PFSK-1 (cell line): ENCODE data around the gene RIMKLA.

Source experiments
- FOXP2 ChIP-seq: optimal IDR thresholded peaks from 2 replicates; pipeline ENCODE3; 2011; ENCODE audit warnings: borderline replicate concordance, control low read depth, inconsistent platforms; ENCODE audit not compliant: insufficient read depth; ENCODE audit errors: extremely low read length, extremely low read depth
- POLR2AphosphoS5 ChIP-seq: IDR thresholded peaks from 2 replicates; pipeline ENCODE4 v1.6.1; 2012; ENCODE audit warnings: low read depth, mild to moderate bottlenecking, control low read depth, low read length, moderate library complexity
- SIN3A ChIP-seq: IDR thresholded peaks from 2 replicates; pipeline ENCODE4 v1.6.1; 2012; ENCODE audit warnings: mild to moderate bottlenecking, low read length, moderate library complexity, borderline replicate concordance; ENCODE audit not compliant: insufficient read depth
- TAF1 ChIP-seq: IDR thresholded peaks from 2 replicates; pipeline ENCODE4 v1.6.1; 2012; ENCODE audit warnings: low read length, control low read depth, borderline replicate concordance; ENCODE audit not compliant: insufficient read depth
- TF ChIP-seq, protein P1 (sequence below), 2 experiments: IDR thresholded peaks; 2 replicates each; pipeline versions ENCODE4 v1.6.1 to v1.8.0; 2011 to 2012; ENCODE audit warnings: low read depth in 2 of 2, low read length in 2 of 2, control low read depth in 1 of 2, inconsistent platforms in 1 of 2, mild to moderate bottlenecking in 1 of 2, moderate library complexity in 1 of 2; ENCODE audit not compliant: insufficient read depth in 1 of 2

Gene RIMKLA

DNA sequence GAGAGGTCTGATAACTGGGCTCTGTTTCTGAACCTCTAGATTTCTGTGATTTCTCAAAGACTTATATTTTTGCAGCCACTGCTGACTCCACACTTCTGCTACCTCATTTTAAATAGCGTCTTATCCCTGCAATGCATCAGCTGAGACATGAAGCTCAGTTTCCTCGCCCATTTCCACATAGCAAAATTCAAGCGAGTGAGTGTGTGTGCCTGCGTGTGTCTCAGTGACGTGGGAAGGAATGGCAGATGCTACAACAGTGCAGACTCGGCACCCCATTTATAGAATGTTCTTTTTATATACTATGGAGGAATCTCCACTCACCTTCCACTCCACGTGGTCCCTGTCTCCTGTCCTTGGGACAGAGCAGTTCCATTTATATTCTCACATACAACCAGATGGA is 39.5 kb downstream of the RIMKLA start:
- TF ChIP-seq SIN3A: no peak
- no peak for TF ChIP-seq FOXP2
- TF ChIP-seq POLR2AphosphoS5: no peak
- TF ChIP-seq TAF1: no peak
- TF ChIP-seq, protein P1, sequence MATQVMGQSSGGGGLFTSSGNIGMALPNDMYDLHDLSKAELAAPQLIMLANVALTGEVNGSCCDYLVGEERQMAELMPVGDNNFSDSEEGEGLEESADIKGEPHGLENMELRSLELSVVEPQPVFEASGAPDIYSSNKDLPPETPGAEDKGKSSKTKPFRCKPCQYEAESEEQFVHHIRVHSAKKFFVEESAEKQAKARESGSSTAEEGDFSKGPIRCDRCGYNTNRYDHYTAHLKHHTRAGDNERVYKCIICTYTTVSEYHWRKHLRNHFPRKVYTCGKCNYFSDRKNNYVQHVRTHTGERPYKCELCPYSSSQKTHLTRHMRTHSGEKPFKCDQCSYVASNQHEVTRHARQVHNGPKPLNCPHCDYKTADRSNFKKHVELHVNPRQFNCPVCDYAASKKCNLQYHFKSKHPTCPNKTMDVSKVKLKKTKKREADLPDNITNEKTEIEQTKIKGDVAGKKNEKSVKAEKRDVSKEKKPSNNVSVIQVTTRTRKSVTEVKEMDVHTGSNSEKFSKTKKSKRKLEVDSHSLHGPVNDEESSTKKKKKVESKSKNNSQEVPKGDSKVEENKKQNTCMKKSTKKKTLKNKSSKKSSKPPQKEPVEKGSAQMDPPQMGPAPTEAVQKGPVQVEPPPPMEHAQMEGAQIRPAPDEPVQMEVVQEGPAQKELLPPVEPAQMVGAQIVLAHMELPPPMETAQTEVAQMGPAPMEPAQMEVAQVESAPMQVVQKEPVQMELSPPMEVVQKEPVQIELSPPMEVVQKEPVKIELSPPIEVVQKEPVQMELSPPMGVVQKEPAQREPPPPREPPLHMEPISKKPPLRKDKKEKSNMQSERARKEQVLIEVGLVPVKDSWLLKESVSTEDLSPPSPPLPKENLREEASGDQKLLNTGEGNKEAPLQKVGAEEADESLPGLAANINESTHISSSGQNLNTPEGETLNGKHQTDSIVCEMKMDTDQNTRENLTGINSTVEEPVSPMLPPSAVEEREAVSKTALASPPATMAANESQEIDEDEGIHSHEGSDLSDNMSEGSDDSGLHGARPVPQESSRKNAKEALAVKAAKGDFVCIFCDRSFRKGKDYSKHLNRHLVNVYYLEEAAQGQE (IDR thresholded peaks at IDR 0.05; ENCODE audit: insufficient read depth in 1 of 2, low read depth in 2 of 2, low read length in 2 of 2): no peak

DNA sequence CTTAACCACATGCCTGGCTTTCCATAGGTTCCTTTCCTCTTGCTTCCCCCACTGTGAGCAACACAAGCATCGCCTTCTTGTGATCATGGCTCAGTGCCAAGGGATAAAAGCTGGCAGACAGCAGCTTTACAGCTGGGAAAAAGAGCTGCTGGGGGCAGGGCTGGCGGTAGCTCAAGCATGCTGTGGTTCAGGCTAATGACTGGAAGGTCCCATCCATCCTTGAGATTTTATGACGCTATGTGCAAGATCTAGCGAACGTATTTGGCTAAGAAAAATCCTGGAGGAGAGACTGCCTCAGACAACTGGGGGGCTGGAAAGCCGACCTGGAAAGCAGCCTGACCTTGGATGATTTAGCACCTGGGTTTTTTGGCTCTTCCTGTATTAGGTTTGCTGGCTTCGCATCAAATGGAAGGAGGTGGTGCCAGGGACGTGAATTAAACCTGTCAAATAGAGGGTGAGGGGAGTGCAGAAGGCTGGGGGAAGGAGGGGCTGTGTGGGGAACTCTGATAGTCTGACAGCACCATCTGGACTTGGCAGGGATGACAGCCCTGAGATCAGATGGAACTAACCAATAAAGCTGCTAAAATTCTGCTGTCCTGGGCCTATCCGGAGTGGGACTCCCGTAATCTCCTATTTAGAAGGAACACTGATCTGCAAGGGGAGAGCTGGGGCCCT is 40.5 kb downstream of the RIMKLA start:
- TF ChIP-seq SIN3A (no peak), POLR2AphosphoS5 (no peak), FOXP2 (no peak), TAF1 (no peak)
- TF ChIP-seq, protein P1 (IDR thresholded peaks at IDR 0.05; ENCODE audit: insufficient read depth in 1 of 2, low read depth in 2 of 2, low read length in 2 of 2): no peak

DNA sequence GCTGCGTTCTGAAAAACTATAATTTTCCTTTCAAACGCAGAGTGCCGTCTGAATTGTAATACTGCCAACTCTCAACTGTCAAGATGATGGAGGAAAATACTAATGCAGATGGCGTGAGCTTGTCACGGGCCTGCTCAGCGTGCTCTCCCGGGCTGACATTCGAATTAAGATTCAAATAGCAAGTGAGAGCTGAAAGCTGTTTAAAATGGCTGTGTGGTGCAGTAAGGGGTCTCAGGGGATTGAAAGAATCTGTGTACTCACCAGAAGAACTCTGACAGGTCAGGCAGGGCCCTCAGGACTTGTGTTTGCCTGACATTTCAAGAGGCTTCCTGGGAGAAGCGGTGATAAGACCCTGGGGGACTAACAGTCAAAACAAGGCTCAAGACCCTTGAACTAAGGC is 42.1 kb downstream of the RIMKLA start:
- TF ChIP-seq FOXP2 (no peak), SIN3A (no peak), TAF1 (no peak), POLR2AphosphoS5 (no peak)
- TF ChIP-seq, protein P1 (IDR thresholded peaks at IDR 0.05; ENCODE audit: insufficient read depth in 1 of 2, low read depth in 2 of 2, low read length in 2 of 2): no peak

DNA sequence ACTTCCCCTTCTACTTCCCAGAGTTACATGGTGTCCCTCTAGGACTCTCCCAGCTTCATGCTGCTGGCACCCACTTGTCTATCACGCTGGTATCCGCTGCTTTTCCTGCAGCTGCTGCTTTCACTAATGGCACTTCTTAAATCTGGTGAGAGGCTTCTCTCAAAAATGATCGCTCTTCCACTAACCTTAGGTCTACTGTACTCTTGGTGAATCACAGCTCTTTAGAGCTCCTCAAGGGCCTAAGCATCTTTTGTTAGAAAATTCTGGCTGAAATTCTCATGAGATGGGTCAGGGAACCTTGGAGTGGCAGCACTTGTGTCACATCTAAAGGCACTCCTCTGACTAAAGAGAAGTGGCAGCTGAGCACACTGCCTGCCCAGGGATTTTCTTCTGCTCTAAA is 43.1 kb downstream of the RIMKLA start:
- TF ChIP-seq TAF1: no peak

DNA sequence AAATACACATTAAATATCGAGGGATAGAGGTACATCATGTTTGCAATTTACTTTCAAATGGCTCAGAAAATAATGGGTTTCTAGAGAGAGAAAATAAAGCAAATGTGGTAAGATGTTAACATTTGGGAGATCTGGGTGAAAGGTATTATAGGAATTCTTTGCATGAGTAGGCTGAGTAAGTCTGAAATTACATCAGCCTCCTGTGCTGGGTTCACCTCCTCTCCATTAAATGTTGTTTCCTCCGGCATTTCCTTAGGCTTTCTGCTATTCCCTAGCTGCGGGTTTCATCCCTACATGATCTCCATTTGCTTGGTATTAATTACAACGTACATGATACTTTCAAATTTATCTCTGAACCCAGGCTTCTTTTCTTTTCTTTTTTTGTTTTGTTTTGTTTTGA is 43.6 kb downstream of the RIMKLA start:
- TF ChIP-seq TAF1 (no peak), SIN3A (no peak), POLR2AphosphoS5 (no peak), FOXP2 (no peak)
- TF ChIP-seq, protein P1 (IDR thresholded peaks at IDR 0.05; ENCODE audit: insufficient read depth in 1 of 2, low read depth in 2 of 2, low read length in 2 of 2): no peak
